Measurements from ENCODE around the gene FRMPD1. TPM values are rescaled to one million over a fixed set of nuclear protein-coding genes. Genes with fewer than 3 reads are reported as not detected.

The FRMPD1 gene
- total and polyA plus RNA-seq, 2 of the 13 experiments (the other 11 are each of a cell fraction or from before 2014, with no cell fraction given), result not detected

DNA sequence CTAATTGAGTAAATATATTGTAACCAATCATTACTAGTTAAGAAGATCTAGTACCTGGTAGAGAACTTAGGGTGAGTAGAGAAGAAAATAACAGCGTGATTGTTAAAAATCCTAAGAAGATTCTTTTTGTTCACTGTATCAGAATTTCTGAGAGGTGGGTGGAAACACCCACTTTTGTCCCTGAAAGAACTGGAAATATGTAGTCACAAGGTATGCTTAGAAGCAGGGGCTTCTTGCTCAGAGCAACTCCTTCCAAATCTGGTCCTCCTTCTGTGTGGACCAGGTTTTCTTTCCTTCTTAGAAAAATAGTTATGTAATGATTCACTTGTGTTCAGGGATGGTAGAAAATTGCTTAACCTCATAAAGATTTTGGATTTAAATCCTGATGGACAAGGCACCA, 46.5 kb upstream of the FRMPD1 start:
- Histone ChIP-seq H3K9ac (ENCODE audit: insufficient read depth, low read depth, low read length) (no peak overlapping the region), H4K20me1 (ENCODE audit: insufficient read depth, low read length) (no peaks in the 10 kb centered on the region), H3K4me3 (replicated peaks in 1 of 3; ENCODE audit: insufficient read depth in 1 of 3, low read depth in 2 of 3, low read length in 3 of 3) (no peak overlapping the region), H3K79me2 (ENCODE audit: insufficient read depth, low read length) (no peaks in the 10 kb centered on the region), H2AFZ (ENCODE audit: low read length) (no peak overlapping the region), H3K36me3 (replicated peaks in 1 of 2; ENCODE audit: control insufficient read depth in 1 of 2, insufficient read depth in 2 of 2, low read length in 2 of 2) (no peaks in the 10 kb centered on the region), H3K27me3 (ENCODE audit: control insufficient read depth in 1 of 2, insufficient read depth in 2 of 2, low read length in 2 of 2) (peaks cover 0 to 5% of the 10 kb centered on the region in 2 experiments; a peak in 3 of 5 replicates), H3K4me2 (ENCODE audit: low read depth, low read length) (no peak overlapping the region), H3K4me1 (ENCODE audit: insufficient read depth, low read length) (peaks cover 10% of the 10 kb centered on the region), H3K9me3 (ENCODE audit: low read length) (no peaks in the 10 kb centered on the region), H3K27ac (ENCODE audit: extremely low read length, insufficient read depth, low read length) (no peak overlapping the region)
- WGBS (ENCODE audit: low lambda C conversion rate), result 88% methylated on average over 1 of the region's 1 CpG
- BruUV-seq (replicated peaks), result no TSS peak
- intact Hi-C loops (cut with micrococcal nuclease; ENCODE audit: unreplicated experiment), result no loop called here
- ChIA-PET POLR2A (no interaction called here), CTCF (ENCODE audit: low intra/inter-chr PET ratio, low total read pairs) (no interaction called here)
- FAIRE-seq, result no peak
- no peak for ATAC-seq
- DNase-seq (ENCODE audit: low spot score), result no peak
- in situ Hi-C loops (cut with HindIII; ENCODE audit: extremely low pct_ligation_motif_present, low pct_unique_long_range_greater_than_20kb), result no loop called here
- TF ChIP-seq ISX (CRISPR knock-in tag; conservative IDR thresholded peaks at IDR 0.05), result no peak
- no peak for TF ChIP-seq CCAR2 (optimal IDR thresholded peaks at IDR 0.05; ENCODE audit: low read depth, low read length)
- TF ChIP-seq ZNF781 (CRISPR knock-in tag; IDR thresholded peaks at IDR 0.05; ENCODE audit: borderline replicate concordance, not compliant biosample characterization), result no peak
- no peak for TF ChIP-seq ZBTB7A (CRISPR knock-in tag; IDR thresholded peaks at IDR 0.05)
- no peak for TF ChIP-seq ZNF30 (CRISPR knock-in tag; IDR thresholded peaks at IDR 0.05)
- TF ChIP-seq THAP11 (CRISPR knock-in tag; IDR thresholded peaks at IDR 0.05), result no peak
- no peak for TF ChIP-seq RXRB (CRISPR knock-in tag; IDR thresholded peaks at IDR 0.05; ENCODE audit: borderline replicate concordance)
- no peak for TF ChIP-seq ZNF883 (CRISPR knock-in tag; IDR thresholded peaks at IDR 0.05; ENCODE audit: not compliant biosample characterization)
- TF ChIP-seq SIN3B (IDR thresholded peaks at IDR 0.05; ENCODE audit: low read length), result no peak
- TF ChIP-seq PTBP1 (IDR thresholded peaks at IDR 0.05; ENCODE audit: low read depth, low read length, poor library complexity, severe bottlenecking), result no peak
- no peak for TF ChIP-seq ZNF296 (CRISPR knock-in tag; conservative IDR thresholded peaks at IDR 0.05)
- TF ChIP-seq SMAD3 (CRISPR knock-in tag; IDR thresholded peaks at IDR 0.05), result no peak
- no peak for TF ChIP-seq U2AF2 (IDR thresholded peaks at IDR 0.05; ENCODE audit: low read depth, low read length)
- TF ChIP-seq, protein P1, sequence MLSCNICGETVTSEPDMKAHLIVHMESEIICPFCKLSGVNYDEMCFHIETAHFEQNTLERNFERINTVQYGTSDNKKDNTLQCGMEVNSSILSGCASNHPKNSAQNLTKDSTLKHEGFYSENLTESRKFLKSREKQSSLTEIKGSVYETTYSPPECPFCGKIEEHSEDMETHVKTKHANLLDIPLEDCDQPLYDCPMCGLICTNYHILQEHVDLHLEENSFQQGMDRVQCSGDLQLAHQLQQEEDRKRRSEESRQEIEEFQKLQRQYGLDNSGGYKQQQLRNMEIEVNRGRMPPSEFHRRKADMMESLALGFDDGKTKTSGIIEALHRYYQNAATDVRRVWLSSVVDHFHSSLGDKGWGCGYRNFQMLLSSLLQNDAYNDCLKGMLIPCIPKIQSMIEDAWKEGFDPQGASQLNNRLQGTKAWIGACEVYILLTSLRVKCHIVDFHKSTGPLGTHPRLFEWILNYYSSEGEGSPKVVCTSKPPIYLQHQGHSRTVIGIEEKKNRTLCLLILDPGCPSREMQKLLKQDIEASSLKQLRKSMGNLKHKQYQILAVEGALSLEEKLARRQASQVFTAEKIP (CRISPR knock-in tag; IDR thresholded peaks at IDR 0.05; ENCODE audit: borderline replicate concordance), result no peak
- TF ChIP-seq NFKBIZ (CRISPR knock-in tag; IDR thresholded peaks at IDR 0.05), result no peak

Data from HepG2 (cell line).